ENCODE measurements around the gene WDR72. TPM values are rescaled to one million over a fixed set of nuclear protein-coding genes. Genes with fewer than 3 reads are reported as not detected.

The WDR72 gene
- total and polyA plus RNA-seq, 2 of the 4 experiments (the other 2 are of a cell fraction): not detected

- TF ChIP-seq MAFK (IDR thresholded peaks at IDR 0.05; ENCODE audit: low read depth, low read length): no peak
Observed at GRCh38 chr15:53716909-53717876, 42.3 kb downstream of the WDR72 start (continued).

GRCh38 chr15:53713218-53713617 is 46.2 kb downstream of the WDR72 start:
- H3K4me3 ChIP-seq (ENCODE audit: insufficient read depth, low read depth, low read length): no peak overlapping the region
- H2AK9ac ChIP-seq (replicated peaks; ENCODE audit: low read depth, low read length, poor library complexity): no peak overlapping the region
- no peak overlapping the region for H4K8ac ChIP-seq (ENCODE audit: low read depth in 2 of 2, low read length in 2 of 2)
- no peaks in the 10 kb centered on the region for H4K20me1 ChIP-seq (ENCODE audit: insufficient read depth, low read length)
- H2BK5ac ChIP-seq (ENCODE audit: low read depth, low read length, poor library complexity, severe bottlenecking): no peak overlapping the region
- H4K5ac ChIP-seq (ENCODE audit: low read depth, low read length): no peak overlapping the region
- H3K18ac ChIP-seq (ENCODE audit: low read depth, low read length): no peak overlapping the region
- H3K4me2 ChIP-seq (ENCODE audit: low read depth, low read length): no peak overlapping the region
- no peaks in the 10 kb centered on the region for H3K36me3 ChIP-seq (ENCODE audit: control insufficient read depth, insufficient read depth, low read length)
- no CpG with 5 or more reads among the region's 6 CpGs for WGBS, 2 experiments (ENCODE audit: extremely low coverage in 2 of 2, insufficient read length in 1 of 2)
- H3K23ac ChIP-seq (ENCODE audit: low read depth, low read length): no peak overlapping the region
- intact Hi-C loops (cut with micrococcal nuclease): no loop called here
- dilution Hi-C loops (cut with HindIII; ENCODE audit: low sequenced_read_pairs, unreplicated experiment): no loop called here
- no peak overlapping the region for H2BK120ac ChIP-seq (ENCODE audit: low read depth, low read length)
- no peaks in the 10 kb centered on the region for H3K79me1 ChIP-seq (ENCODE audit: low read depth in 1 of 2, low read length in 2 of 2)
- H3K27ac ChIP-seq (ENCODE audit: insufficient read depth, low read length): no peak overlapping the region
- ATAC-seq (ENCODE audit: low read depth) (no peak), DNase-seq (no peak)
- no peaks in the 10 kb centered on the region for H3K9me3 ChIP-seq (ENCODE audit: control insufficient read depth, insufficient read depth, low read length)
- no peak overlapping the region for H4K91ac ChIP-seq (ENCODE audit: insufficient read depth, low read depth, low read length)
- no TSS peak for BruUV-seq (replicated peaks)
- no peaks in the 10 kb centered on the region for H3K27me3 ChIP-seq (ENCODE audit: control insufficient read depth, insufficient read depth, low read length)
- in situ Hi-C loops (cut with MboI; ENCODE audit: low sequenced_read_pairs): no loop called here
- H2BK15ac ChIP-seq (ENCODE audit: low read depth, low read length): no peak overlapping the region
- no peak overlapping the region for H2BK20ac ChIP-seq (ENCODE audit: low read depth, low read length)
- no peak overlapping the region for H3K56ac ChIP-seq (ENCODE audit: extremely low read depth, insufficient read depth, low read length)
- ChIA-PET POLR2A (ENCODE audit: unreplicated experiment) (no interaction called here), CTCF (interaction anchor here (1.0 kb wide), 1 partner anchor 34 kb away, joined by 3 read pairs; no protein-coding TSS in a partner anchor)
- no peak overlapping the region for H2AFZ ChIP-seq (replicated peaks; ENCODE audit: low read length, poor library complexity)
- H3K4me1 ChIP-seq (ENCODE audit: control insufficient read depth, insufficient read depth, low read length): no peaks in the 10 kb centered on the region
- H3K14ac ChIP-seq (replicated peaks; ENCODE audit: low read depth, low read length): no peak overlapping the region
- no peaks in the 10 kb centered on the region for H3K9me1 ChIP-seq (ENCODE audit: insufficient read depth, low read length)
- no peak overlapping the region for H3K9ac ChIP-seq (ENCODE audit: low read depth, low read length)
- no peak overlapping the region for H2AK5ac ChIP-seq (ENCODE audit: low read depth, low read length)
- no peak overlapping the region for H3K4ac ChIP-seq (ENCODE audit: low read depth, low read length)
- TF ChIP-seq MXI1 (IDR thresholded peaks at IDR 0.05; ENCODE audit: borderline replicate concordance, low read depth, low read length) (no peak), ELK1 (IDR thresholded peaks at IDR 0.05; ENCODE audit: borderline replicate concordance, low read depth, low read length) (no peak), BHLHE40 (IDR thresholded peaks at IDR 0.05; ENCODE audit: low read depth, low read length) (no peak), MAFK (IDR thresholded peaks at IDR 0.05; ENCODE audit: low read depth, low read length) (no peak), CHD1 (IDR thresholded peaks at IDR 0.05; ENCODE audit: low read depth, low read length) (no peak), RFX5 (IDR thresholded peaks at IDR 0.05; ENCODE audit: low read depth, low read length) (no peak), RAD21 (IDR thresholded peaks at IDR 0.05; ENCODE audit: low read length) (no peak), FOS (IDR thresholded peaks at IDR 0.05; ENCODE audit: low read depth, low read length) (no peak), SMC3 (IDR thresholded peaks at IDR 0.05; ENCODE audit: low read depth, low read length) (no peak), CEBPB (IDR thresholded peaks at IDR 0.05; ENCODE audit: low read depth, low read length) (no peak)
- TF ChIP-seq, protein P1, sequence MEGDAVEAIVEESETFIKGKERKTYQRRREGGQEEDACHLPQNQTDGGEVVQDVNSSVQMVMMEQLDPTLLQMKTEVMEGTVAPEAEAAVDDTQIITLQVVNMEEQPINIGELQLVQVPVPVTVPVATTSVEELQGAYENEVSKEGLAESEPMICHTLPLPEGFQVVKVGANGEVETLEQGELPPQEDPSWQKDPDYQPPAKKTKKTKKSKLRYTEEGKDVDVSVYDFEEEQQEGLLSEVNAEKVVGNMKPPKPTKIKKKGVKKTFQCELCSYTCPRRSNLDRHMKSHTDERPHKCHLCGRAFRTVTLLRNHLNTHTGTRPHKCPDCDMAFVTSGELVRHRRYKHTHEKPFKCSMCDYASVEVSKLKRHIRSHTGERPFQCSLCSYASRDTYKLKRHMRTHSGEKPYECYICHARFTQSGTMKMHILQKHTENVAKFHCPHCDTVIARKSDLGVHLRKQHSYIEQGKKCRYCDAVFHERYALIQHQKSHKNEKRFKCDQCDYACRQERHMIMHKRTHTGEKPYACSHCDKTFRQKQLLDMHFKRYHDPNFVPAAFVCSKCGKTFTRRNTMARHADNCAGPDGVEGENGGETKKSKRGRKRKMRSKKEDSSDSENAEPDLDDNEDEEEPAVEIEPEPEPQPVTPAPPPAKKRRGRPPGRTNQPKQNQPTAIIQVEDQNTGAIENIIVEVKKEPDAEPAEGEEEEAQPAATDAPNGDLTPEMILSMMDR (conservative IDR thresholded peaks at IDR 0.05; ENCODE audit: low read depth, low read length): no peak
- TF ChIP-seq, protein P2, sequence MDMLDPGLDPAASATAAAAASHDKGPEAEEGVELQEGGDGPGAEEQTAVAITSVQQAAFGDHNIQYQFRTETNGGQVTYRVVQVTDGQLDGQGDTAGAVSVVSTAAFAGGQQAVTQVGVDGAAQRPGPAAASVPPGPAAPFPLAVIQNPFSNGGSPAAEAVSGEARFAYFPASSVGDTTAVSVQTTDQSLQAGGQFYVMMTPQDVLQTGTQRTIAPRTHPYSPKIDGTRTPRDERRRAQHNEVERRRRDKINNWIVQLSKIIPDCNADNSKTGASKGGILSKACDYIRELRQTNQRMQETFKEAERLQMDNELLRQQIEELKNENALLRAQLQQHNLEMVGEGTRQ (IDR thresholded peaks at IDR 0.05; ENCODE audit: low read depth, low read length): no peak

All from IMR-90 (cell line).